GM12874 (cell line): ENCODE results near the gene MSH5.

Experiments
- CTCF ChIP-seq: IDR thresholded peaks from 2 replicates; pipeline ENCODE4 v1.5.1; 2011; ENCODE audit warnings: low read depth, mild to moderate bottlenecking, control low read depth, low read length, moderate library complexity; ENCODE audit not compliant: insufficient read depth

Gene MSH5

DNA sequence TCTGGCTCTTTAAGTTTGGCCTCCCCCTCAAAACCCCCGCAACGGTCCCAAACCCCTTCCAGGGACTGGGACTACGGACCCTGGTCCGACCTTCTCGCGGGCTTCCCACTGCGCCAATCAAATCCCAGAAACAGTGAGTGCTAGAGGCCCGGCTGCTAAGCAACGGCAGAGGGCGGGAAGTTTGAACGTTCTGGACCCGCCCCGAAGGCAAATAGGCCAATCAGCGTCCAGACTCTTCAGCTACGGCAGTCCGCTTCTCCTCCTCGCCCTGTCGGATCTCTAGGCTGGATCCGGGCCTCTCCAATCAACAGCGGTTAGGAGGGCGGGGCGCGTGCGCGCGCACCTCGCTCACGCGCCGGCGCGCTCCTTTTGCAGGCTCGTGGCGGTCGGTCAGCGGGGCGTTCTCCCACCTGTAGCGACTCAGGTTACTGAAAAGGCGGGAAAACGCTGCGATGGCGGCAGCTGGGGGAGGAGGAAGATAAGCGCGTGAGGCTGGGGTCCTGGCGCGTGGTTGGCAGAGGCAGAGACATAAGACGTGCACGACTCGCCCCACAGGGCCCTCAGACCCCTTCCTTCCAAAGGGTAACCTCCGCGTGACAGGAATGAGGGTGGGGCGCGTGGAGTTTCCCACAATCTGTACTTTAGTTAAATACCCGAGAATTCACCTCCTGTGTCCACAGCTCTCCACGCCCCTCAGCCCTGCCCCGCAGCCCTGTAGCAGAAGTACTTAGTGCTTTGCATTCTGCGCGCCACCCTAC is at the start of gene MSH5:
MSH5 (plus strand) TSS at position 367 of the 758 bp plus-strand sequence. CDS start 462 bp downstream, outside the sequence.
- TF ChIP-seq CTCF: no peak

GRCh38 chr6:31690231-31691077 is 49.4 kb upstream of the MSH5 start:
- no peak for TF ChIP-seq CTCF

GRCh38 chr6:31691078-31691463 is 48.7 kb upstream of the MSH5 start:
- no peak for TF ChIP-seq CTCF

- TF ChIP-seq CTCF: no peak
Measured at GRCh38 chr6:31691564-31692108, 48.2 kb upstream of the MSH5 start.

GRCh38 chr6:31692353-31692752 is 47.5 kb upstream of the MSH5 start:
- TF ChIP-seq CTCF: no peak

- no peak for TF ChIP-seq CTCF
Measured at GRCh38 chr6:31692886-31693285, 46.9 kb upstream of the MSH5 start.

- TF ChIP-seq CTCF: no peak
Measured at GRCh38 chr6:31693535-31693934, 46.3 kb upstream of the MSH5 start.
